Activated gamma-delta T cell (primary cell): ENCODE data around the gene PTPRK.

Experiments used
- DNase-seq: peaks from one replicate; lab custom pipeline; 2025; lab: John Stamatoyannopoulos, UW

Gene PTPRK

DNA sequence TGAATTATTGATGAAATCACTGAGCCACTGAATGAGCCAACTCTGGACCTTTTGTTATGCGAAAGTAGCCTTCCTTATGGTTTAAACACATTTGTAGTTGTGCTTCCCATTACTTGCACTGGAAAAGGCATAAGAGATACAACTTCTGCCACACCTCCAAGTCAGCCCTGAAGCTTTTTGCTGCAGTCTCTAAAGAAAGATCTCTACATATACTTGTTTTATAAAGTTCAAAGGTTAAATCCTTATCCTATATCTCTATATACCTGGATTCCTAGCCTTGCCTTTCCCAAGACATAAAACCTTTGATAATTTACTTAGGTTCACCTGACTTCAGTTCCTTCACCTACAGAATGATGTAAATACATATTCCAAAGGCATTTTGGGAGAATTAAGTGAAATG lies 132.0 kb downstream of the PTPRK start:
- no peak for DNase-seq

DNA sequence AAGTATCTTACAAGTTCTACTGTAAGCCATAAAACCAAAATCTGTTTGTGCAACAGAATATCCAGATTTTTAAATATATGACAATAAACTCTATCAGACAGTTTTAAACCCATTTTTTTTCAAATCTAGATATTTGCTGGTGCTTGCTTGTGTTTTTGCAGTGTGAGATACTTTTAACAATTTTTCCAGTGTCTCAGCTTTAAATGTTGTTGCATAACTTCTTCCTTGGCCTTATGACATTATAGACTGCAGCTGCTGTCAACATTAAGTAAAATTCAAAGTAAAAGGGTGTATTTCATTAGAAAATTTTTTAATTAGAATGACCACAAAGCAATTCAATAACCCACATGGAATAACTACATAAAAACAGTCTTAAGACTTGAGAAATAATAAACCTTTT lies 139.5 kb downstream of the PTPRK start:
- no peak for DNase-seq

DNA sequence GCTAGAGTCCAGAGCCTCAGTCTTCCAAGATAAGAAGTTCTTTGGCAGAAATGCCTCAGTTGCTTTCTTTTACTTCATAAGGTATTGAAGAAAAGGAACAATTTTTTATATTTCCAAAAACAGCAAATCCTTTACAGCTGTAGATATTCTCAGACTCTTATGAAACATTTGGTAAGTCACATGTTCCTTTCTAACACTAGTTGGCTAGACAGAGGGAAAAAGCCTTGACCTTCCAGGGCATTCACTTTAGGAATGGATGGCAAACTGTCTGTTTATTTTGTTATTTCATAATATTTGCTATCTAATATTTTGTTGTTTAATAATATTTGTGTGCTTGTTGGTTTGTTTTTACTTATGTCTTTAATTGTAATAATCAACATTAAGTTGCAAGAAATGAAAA lies 140.8 kb downstream of the PTPRK start:
- no peak for DNase-seq

DNA sequence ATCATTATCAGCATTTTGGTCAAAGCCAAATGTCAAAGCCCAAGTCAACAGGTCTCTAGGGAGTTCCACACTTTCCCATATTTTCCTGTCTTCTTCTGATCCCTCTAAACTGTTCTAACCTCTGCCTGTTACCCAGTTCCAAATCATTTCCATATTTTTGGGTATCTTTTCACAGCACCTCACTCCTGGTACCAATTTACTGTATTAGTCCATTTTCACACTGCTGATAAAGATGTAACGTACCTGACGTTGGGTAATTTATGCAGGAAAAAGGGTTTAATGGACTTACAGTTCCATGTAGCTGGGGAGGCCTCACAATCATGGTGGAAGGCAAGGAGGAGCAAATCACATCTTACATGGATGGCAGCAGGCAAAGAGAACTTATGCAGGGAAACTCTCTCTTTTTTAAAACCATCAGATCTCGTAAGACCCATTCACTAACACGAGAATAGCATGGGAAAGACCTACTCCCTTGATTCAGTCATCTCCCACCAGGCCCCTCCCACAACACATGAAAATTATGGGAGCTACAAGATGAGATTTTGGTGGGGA lies 143.4 kb downstream of the PTPRK start:
- no peak for DNase-seq

DNA sequence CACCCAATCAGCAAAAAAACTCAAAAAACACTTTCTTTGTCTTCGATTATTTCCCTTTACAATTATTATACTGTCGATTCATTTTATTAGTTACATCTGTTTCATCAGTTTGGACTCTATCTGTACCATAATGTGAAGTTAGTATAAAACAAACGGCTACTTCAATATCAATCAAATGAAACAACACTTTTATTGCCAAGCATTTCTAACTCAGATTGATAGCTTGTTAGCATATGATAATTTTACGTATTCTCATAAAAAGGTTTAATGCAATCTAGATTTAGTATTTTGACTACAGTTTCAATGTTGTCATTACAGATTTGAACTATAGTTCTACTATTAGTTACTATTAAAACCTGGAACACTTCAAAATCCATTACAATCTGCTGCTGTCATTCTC lies 149.3 kb downstream of the PTPRK start:
- no peak for DNase-seq

DNA sequence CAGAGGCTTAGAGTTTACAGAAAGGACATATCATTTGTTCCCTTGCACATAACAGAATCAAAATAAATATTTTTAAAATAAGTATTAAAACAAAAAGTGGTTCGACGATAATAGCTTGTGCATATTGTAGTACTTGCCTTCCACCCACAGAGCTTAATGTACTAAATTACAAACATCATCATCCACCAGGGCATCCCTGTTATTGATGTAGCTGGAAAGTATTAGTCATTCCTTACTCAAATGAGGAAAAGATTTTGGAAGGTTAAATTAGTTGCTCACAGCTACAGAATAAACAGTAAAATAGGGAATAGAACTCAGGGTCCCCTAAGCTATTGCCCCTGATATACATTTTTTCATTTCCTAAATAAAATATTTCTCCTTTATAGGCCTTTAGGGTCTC lies 150.3 kb downstream of the PTPRK start:
- DNase-seq = no peak

DNA sequence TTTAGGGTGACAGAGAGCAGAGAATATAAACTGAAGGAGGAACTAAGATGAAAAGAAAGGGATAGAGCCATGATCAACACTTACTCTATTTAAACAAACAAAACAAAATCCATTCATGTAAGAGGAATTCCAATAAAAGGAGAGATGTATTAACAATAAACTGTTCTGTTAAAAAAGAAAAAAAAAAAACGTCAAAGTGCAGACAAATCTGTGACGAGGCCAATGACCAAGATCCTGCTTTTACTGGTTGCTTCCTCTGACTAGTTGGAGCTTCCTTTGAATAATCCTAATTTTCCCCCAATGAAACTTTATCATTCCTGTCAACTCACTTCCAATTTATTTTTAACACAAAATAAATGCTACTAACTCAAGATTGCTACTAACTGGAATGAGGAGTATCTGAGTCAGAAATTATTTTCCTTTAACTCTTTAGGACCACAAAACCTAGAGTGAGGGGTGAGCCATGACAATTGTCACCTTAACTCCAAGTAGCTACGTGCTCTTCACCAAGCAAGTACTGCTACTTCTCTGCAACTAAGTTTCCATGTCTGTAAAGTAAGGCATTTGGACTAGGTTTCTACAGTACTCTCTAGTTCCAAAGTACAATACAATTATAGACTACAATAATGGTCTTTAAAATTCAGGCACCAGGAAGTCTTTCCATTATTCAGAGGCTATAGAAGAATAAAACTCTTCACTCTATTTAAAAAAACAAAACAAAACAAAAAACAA lies 152.0 kb downstream of the PTPRK start:
- DNase-seq = no peak

DNA sequence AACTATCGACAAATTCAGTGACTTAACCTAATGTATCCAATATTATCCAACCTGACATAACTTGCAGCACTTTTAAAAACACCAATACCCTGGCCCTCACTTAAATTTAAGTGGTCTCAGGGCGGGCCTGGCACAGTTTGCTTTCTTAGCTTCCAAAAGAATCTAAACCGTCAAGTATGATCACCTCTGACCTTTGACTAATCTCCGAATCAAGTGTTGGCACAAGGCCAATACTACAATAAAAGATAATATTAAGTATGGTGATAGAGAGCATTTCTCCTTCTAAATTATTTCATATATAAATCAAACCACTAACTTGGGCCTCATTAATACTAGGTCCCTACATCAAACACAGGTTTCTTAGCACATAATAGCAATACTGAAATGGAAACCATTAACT lies 153.0 kb downstream of the PTPRK start:
- no peak for DNase-seq

DNA sequence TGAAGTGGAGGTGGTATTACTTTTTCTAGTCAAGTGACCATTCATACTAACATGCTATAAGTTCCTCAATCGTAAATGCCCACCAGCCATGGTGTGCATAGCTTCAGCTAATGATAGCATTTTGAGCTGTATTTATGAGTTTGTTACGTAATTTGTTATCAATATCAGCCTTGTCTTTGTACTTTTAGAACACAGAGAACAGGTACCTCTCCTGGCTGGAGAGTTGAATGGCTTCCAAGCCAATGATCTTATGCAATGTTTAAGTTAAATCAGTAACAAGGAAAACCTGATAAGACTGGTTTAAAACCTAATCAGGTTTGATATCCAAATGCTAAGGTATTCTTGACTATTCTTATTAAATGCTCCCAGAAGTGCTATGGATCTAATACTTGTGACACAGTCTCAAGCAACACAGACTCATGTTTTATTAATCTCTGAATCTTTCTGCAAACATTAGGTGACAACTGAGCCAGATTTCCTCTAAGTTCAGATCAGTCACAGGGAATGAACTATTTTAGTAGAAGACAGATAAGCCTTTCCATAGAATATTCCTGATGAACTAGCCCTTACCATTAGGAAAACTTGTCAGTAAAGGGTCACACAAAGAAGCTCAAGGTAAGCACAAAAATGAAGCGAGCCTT lies 154.8 kb downstream of the PTPRK start:
- no peak for DNase-seq

DNA sequence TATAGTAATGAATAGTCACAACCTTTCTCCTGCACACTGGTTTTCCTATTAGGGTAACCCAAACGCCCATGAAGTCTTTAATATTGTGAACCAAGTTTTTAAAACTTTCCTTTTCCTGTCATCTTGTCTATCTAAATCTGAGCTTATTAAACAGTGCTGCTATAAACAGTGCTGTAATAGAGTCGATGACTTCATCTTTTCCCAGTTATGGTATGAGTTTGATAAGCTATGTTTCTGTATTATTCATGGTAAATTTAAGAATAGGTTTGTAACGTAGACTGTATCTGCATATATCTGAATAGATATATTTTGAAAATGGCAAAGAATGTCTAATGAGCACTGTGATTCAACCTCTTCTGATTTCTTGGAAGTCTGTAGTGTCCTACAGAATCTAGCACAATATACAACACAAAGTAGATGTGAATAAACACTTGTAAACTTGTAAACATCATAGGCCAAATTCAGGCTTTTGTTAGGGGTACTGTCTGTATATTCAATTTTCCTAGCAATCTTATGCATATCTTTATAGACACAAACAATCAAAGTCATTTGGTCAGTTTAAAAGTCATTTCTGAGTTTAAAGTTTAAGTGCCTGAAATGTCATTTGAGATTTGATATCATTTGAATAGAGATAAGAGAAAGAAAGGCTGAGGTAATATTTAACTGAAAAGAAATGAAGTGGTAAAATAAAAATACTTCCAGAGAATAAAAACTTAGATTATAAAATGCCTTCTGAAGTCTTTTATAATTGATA lies 155.5 kb downstream of the PTPRK start:
- DNase-seq = no peak

DNA sequence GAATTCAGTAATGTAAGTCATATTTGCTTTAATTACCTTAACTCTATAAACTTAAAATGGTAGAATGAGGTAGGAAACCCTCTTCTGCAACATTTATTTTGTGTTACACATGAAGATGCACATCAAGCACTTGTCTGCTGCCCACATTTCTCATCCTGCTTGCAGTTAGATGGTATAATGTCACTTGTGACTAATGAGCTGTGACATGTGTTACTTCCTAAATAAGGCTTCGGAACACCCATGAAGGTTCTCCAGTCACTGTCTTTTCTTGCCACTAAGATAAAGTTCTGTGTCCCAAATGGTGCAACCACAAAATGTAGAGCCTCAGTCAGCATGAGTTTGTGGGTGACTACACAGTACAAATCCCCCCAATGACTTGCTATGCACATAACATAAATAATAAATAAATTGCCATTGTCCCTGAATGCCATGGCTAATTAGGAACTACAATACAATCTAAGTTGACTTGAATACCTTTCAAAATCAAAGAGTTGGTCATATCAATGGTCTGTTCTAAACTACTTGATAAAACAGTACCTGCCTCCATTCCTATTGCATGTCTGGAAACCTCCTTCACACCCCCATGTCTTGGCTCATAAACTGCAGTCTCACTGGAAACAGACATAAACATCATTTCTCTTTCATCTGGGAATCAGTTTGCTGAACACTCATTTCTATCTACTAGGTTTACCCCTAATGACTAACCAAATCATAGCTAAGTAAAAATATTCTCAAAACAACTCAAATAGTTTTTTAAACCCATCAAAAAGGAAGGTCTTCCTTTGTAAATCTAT lies 157.2 kb downstream of the PTPRK start:
- DNase-seq = no peak

DNA sequence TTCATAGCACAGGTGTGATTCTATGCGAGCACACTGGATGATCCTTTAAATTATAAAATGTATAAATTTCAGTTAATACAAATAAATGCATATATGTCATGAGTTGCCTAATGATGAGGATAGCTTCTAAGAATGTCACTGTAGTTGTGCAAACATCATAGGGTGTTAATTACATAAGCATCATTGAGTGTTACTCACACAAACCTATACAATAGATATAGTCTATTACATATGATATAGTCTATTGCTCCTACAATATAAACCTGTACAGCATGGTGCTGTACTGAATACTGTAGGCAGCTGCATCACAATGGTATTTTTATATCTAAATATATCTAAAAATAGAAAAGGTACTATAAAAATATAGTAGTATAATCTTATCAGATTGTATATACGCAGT lies 159.0 kb downstream of the PTPRK start:
- no peak for DNase-seq

DNA sequence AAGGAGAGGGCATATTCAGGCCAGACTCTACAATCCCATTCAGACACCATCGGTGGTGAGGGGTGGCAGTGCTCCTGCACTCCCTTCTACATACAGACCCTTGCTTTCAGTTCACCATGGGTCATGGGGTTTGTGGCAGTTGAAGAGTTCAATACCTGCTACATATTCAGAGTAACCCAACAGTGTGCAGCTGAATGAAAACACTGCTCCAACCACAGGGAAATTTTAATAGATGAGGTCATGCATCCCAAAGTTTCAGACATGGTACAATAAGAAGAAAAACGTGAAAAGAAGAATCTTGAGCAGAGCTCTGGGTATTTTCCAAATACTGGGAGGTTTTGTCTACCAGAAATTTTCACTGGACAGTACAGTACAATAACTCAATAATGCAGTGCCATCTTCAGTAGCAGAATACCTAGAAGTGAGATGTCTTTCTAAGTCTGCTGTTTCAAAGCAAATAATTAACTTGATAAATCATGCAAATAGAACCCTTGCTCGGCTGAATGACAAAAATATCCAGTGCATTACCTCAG lies 162.1 kb downstream of the PTPRK start:
- no peak for DNase-seq

DNA sequence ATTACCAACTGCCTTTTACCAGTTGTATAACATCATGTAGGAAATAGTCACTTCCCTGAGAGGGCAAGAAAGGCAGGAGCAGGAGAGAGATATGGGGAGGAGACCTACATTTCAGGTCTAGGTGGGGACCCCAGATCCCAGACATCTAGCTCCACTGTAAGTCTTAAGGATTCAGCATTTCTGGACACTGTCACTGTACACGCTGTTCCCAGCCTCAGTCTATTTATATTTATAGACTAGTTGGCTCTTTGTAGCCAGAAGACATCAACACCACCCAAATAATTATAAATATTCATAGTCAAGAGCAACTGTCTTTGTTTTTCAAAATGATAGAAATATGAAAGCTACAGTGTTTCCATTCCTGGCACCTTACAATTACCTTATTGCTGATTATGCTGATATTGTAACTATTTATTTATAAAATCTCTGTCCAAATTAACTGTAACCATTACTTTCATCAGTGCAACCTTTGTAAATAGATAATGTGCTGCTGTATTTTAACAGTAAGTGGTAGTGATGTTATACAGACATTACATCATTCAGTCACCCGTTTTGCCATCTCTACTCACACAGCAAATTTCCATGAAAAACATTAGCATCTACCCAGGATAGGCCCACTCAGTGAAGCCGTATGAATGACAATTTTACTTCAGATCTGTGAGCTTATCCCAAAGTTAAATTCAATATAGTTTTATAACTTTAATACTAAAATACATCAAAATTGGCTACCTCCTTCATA lies 162.8 kb downstream of the PTPRK start:
- no peak for DNase-seq

DNA sequence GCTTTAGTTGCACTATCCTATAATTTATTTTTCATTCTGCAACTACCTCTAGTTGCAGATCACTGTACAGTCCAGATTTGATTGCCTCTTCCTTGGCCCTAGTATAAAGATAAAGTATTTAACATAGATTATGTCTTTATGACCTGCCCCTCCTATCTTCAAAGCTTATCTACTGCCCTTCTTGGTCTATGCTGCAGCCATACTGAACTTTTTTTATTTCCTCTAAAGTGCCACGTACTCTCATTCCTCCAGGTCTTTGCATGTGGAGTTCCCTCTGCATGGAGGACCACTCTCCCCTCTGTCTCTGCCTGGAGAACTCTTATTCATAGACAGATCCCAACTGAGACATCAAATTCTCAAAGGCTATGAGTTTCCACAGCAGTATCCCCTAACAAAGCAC lies 168.0 kb downstream of the PTPRK start:
- DNase-seq = no peak

DNA sequence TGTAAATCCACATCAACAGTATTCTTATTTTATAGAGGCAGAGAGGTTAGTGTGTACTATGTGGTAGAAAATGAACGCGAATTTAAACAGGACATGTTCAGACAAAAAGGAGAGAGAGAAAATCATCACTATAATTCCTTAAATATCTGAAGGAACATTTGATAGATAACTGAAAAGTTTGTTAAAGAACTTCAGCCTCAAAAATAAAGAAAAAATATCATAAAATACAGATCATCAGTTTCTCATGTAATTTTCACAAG lies 169.2 kb downstream of the PTPRK start:
- no peak for DNase-seq

DNA sequence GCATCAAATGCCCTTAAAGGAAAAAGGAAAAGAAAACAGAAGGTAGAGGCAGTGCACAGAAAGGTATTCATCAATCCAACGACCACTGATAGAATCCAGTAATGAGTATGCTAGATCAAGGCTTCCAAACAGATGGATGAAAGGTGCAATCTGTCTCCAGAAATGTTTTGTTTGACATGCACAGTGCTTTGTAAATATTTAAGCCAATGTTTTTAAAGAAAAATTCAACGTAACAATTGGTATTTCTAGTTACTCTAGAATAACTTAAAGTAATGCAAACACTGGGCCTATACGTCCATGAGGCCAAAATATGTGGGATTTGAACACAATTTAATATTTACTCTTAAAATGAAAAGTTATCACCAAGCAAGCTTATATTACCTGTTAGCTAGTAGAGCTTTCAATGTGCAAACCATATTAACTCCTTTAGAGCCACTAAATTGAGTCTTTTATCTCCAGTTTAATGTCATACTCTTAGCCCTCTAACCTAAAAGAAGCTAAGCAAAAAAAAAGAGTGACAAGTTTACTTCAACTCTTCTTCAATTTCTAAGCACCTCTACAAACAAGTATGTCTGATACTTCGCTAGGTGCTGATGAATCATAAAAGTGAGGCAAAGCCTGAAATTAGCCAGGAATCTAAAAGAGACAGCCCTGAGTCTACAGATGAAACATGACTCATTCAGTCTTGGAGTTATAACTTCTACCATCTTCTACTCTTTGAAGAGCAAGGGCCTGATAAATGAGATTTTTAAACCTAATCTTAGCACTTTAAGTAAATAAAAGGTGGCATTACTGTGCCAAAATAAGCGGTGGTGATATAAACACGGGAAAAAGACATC lies 169.8 kb downstream of the PTPRK start:
- DNase-seq = no peak

DNA sequence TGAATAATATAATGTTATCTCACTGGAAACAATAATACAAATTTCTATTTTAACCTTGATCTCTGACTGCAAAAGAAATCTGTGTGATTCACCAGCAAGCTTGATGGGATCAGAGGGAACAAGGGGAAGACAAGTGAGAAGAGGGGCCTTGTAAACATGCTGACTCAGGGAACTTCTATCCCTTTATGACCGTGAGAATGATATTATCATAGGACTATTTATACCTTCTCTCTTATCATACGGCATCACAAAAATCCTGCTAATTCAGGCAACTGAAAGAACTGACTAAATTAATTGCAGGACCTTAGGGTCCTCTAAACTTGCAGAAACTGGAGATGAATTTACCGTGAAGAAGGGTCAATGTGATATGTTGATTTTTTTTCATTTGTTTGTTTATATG lies 173.3 kb downstream of the PTPRK start:
- DNase-seq = no peak

DNA sequence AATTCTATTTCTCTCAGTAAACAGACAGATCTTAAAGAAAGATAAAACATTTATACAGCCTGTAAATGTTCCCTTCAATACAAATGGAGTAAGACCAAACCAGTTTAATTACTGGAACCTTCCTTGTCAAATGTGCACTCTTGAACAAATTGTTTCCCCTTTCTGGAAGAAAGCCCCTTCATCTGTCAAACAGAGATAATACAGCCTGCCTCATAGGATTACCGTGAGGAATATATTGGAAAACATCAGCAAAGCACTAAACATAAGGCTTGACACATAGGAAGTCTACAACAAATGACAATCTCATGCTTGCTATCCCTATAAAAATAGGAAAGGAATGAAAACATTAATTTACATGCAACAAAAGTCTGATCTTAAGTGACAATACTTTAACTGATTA lies 173.8 kb downstream of the PTPRK start:
- DNase-seq = no peak

DNA sequence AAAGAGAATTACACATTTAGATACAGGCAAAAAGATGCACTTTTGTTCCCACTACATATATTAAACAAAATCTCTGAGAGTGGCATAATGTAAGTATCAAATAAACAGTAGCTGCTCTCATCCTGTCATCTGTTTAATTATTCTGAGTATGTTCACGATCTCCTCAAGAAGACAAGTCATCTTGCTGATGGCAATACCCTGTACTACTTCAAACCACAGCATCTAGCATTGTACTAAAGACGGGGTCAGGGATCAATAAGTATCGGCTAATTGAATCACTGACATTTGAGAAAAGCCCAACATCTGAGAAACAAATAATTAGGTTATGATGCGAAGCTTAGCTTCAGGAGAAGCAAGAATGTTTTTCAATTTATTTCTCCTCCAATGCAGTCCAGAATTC lies 175.1 kb downstream of the PTPRK start:
- DNase-seq = no peak

DNA sequence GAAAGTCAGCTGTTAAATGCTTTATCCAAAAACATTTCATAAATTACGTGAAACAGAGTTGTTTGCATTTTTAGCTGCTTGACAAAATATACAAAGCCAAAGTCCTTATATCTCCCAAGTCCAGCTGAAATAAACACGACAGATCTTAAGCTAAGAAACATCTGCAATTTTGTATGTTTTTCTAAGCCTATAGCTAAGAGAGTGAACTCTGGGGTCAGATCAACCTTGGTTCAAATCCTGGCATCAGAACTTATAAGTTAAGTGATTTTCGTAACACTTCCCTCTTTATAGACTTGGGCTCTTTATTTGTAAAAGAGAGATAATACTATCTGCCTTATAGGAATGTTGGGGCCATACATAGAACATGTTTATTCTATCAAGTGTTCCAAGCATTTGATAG lies 176.7 kb downstream of the PTPRK start:
- DNase-seq = no peak
